ENCODE measurements around the gene MAPK8IP3. TPM values are rescaled to one million over a fixed set of nuclear protein-coding genes. Genes with fewer than 3 reads are reported as not detected.
A peak's percentile ranks its signal among the peaks of the same experiment; 100 is the strongest.

MAPK8IP3 gene
- total and polyA plus RNA-seq, 12 donors = 12.1 to 430 (median 56.1) TPM

DNA sequence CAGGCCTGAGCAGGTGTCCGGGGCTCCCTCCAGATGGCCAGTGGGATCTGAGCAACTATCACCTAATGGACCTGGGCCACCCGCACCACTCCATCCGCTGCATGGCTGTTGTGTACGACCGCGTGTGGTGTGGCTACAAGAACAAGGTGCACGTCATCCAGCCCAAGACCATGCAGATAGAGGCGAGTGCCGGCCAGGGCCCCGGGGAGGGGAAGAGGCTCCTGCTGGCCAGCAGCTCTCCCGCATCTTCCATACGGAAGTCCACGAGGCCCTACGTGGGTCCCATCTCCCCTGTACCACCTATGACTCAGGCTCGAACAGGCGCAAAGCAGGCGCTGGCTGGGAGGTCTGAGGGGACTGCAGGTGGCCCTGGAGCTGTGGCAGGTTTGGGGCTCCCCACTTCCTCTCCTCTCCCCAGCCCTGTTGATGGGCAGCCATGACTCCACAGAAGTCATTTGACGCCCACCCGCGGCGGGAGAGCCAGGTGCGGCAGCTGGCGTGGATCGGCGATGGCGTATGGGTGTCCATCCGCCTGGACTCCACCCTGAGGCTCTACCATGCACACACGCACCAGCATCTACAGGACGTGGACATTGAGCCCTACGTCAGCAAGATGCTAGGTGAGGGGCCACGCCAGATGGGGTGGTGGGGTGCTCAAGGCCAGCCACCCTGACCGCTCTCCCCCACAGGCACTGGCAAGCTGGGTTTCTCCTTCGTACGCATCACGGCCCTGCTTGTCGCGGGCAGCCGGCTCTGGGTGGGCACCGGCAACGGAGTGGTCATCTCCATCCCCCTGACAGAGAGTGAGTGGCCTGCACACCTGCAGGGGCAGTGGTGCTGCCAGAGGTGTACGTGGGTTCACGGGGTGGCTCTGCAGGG is 61.4 kb downstream of the MAPK8IP3 start:
- Histone ChIP-seq H3K27me3 (no peaks in the 10 kb centered on the region), H3K9me3 (replicated peaks in 1 of 3) (no peaks in the 10 kb centered on the region), H3K36me3 (replicated peaks in 1 of 2) (peaks cover 0 to 67% of the 10 kb centered on the region in 2 donors), H3K4me1 (replicated peaks in 1 of 2) (peaks cover 10 to 21% of the 10 kb centered on the region in 2 donors), H3K4me3 (no peak overlapping the region), H3K27ac (no peak overlapping the region)
- WGBS, 4 donors = 91 to 98% (median 94%) methylated on average over 13 to 42 of the region's 42 CpGs
- intact Hi-C loops (cut with DNase I) = no loop called here
- DNase-seq = no peak
- TF ChIP-seq POLR2A (IDR thresholded peaks at IDR 0.05) = no peak

DNA sequence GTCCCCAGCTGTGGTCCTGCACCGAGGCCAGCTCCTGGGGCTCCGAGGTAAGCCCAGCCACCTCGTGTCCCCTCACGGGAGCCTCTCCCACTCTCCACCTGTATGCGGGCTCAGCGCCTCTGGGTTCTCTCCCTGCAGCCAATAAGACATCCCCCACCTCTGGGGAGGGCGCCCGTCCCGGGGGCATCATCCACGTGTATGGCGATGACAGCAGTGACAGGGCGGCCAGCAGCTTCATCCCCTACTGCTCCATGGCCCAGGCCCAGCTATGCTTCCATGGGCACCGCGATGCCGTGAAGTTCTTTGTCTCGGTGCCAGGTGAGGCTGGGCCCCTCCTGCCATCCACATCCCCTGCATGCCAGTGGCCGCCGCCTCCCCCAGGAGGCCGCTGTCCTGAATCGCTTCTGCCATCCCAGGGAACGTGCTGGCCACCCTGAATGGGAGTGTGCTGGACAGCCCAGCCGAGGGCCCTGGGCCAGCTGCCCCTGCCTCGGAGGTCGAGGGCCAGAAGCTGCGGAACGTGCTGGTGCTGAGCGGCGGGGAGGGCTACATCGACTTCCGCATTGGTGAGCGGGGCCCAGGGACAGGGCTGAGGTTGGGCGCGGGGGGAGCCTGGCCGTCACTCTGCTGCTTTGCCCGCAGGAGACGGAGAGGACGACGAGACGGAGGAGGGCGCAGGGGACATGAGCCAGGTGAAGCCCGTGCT is 62.2 kb downstream of the MAPK8IP3 start:
- peaks cover 0 to 59% of the 10 kb centered on the region in 2 donors for H3K36me3 ChIP-seq (replicated peaks in 1 of 2)

DNA sequence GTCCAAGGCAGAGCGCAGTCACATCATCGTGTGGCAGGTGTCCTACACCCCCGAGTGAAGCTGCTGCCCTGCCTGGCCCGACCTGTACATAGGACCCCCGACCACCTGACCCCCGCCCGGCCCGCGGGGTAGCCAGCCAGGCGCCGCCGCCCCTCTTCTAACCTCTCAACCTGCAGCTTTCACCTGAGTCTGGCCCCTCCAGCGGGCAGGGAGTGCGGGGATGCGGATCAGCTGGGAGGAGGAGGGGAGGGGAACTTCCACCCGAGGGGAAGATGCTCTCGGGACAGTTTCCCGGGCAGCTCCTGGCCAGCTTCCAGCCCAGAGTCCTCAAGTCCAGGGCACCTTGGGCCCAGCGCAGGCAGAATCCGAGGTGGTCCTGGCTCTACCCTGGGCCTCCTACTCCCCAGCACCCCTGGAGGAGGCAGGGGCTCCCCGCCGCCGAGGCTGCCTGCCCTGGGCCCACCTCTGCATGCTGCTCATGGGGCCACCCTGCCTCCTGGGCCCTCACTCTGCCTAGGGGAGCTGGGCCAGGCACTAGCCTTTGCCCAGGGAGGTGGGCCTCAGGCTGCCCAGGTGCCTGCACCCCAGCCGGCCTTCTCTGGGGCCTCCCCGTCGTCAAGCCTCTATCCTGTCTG is 62.9 kb downstream of the MAPK8IP3 start:
- Histone ChIP-seq H3K27me3 (no peaks in the 10 kb centered on the region), H3K27ac (peak overlapping the region in 2 of 5 donors; percentile 92 to 93), H3K4me3 (no peak overlapping the region), H3K9me3 (replicated peaks in 1 of 3) (no peaks in the 10 kb centered on the region), H3K4me1 (replicated peaks in 1 of 2) (peaks cover 15 to 25% of the 10 kb centered on the region in 2 donors), H3K36me3 (replicated peaks in 1 of 2) (peaks cover 0 to 55% of the 10 kb centered on the region in 2 donors)
- intact Hi-C loops (cut with DNase I) = no loop called here
- 73 to 90% (median 76%) methylated on average over 12 to 26 of the region's 26 CpGs for WGBS, 4 donors
- TF ChIP-seq POLR2A (IDR thresholded peaks at IDR 0.05) = no peak
- TF ChIP-seq, protein P1, sequence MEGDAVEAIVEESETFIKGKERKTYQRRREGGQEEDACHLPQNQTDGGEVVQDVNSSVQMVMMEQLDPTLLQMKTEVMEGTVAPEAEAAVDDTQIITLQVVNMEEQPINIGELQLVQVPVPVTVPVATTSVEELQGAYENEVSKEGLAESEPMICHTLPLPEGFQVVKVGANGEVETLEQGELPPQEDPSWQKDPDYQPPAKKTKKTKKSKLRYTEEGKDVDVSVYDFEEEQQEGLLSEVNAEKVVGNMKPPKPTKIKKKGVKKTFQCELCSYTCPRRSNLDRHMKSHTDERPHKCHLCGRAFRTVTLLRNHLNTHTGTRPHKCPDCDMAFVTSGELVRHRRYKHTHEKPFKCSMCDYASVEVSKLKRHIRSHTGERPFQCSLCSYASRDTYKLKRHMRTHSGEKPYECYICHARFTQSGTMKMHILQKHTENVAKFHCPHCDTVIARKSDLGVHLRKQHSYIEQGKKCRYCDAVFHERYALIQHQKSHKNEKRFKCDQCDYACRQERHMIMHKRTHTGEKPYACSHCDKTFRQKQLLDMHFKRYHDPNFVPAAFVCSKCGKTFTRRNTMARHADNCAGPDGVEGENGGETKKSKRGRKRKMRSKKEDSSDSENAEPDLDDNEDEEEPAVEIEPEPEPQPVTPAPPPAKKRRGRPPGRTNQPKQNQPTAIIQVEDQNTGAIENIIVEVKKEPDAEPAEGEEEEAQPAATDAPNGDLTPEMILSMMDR (IDR thresholded peaks at IDR 0.05) = no peak
- DNase-seq = peak in 3 of 7 donors; percentile 41 to 70 (median 46)

More for the DNA sequence above, 62.2 kb downstream of the MAPK8IP3 start:
- intact Hi-C loops (cut with DNase I) = no loop called here
- no peak for DNase-seq
- Histone ChIP-seq H3K4me1 (replicated peaks in 1 of 2) (peaks cover 12 to 22% of the 10 kb centered on the region in 2 donors), H3K4me3 (no peak overlapping the region), H3K9me3 (replicated peaks in 1 of 3) (no peaks in the 10 kb centered on the region), H3K27ac (no peak overlapping the region), H3K27me3 (no peaks in the 10 kb centered on the region)
- TF ChIP-seq POLR2A (IDR thresholded peaks at IDR 0.05) = no peak
- TF ChIP-seq, protein P1 (IDR thresholded peaks at IDR 0.05) = no peak
- WGBS, 4 donors = 86 to 90% (median 89%) methylated on average over 14 to 41 of the region's 41 CpGs

DNA sequence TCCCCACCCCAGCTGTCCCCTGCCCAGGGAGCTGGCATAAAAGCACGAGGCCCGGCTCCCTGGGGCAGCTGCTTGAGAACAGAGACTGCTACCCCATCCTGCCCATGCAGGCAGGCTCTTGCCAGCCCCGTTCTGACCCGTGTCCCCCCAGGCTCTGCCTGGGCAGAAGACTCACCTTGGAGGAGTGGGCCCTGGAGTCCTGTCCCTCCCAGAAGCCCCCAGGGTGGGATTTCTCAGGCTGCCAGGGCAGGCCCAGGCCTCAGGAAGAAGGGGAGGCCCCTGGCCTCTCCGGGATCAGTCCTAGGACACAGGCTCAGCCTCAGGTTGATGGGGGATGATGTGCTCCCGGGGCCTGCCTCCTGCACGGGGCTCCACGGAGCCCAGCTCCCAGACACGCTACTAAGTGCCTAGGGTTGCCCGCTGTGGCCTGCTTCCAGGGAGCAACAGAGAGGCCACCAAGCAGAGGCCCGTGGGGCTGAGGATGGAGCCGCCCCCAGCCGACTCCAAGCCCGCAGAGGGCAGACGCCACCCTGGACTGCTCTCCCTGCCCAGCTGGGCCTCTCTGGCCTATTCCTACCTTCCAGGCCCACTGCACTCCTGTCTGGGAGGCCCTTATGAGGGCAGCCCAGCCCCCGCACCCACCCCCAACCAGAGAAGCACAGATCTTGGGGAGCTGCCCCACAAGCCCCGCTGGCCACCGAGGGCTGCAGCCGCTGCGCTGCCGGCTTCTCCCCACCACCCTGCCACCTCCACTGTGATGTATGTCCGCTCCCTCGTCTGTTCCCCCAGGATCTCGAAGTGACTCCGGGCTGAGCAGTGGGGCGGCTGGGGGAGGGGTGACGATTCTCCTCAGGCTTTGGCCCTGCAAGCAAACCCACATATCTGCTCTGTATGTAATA is 63.7 kb downstream of the MAPK8IP3 start:
- H3K27me3 ChIP-seq = no peaks in the 10 kb centered on the region
- H3K4me3 ChIP-seq = peak overlapping the region in 1 of 4 donors; percentile 91
- no peak for DNase-seq
- TF ChIP-seq POLR2A (IDR thresholded peaks at IDR 0.05) = no peak
- TF ChIP-seq, protein P1 (IDR thresholded peaks at IDR 0.05) = no peak
- peak overlapping the region in 4 of 5 donors; percentile 87 to 93 (median 92) for H3K27ac ChIP-seq
- H3K36me3 ChIP-seq (replicated peaks in 1 of 2) = peaks cover 0 to 47% of the 10 kb centered on the region in 2 donors
- peaks cover 22 to 32% of the 10 kb centered on the region in 2 donors for H3K4me1 ChIP-seq (replicated peaks in 1 of 2)
- intact Hi-C loops (cut with DNase I) = loop anchor here in 1 of 2 donors (5.0 kb wide), 1 partner anchor 58 kb away; the partner anchor contains the start of genes FAHD1 and HAGH
- WGBS, 4 donors = 63 to 71% (median 65%) methylated on average over 3 to 27 of the region's 27 CpGs
- H3K9me3 ChIP-seq (replicated peaks in 1 of 3) = no peaks in the 10 kb centered on the region

All from adrenal gland (tissue), 12 donors.